HepG2 (cell line): ENCODE results near the gene TMEM59. TPM values are rescaled to one million over a fixed set of nuclear protein-coding genes. Genes with fewer than 3 reads are reported as not detected.
A peak's percentile ranks its signal among the peaks of the same experiment; 100 is the strongest.

ENCODE experiments used
- CBX2 ChIP-seq, 2 experiments: fragments of 200-600 bp in 1 of 2; sonication (generic); formaldehyde crosslinking in 1 of 2; IDR thresholded peaks; 2 replicates each; pipeline versions ENCODE4 v1.7.0 to v1.8.1; 2018 to 2022; ENCODE audit warnings: low read depth in 2 of 2, low read length in 1 of 2, mild to moderate bottlenecking in 1 of 2, missing genetic modification reagents in 1 of 2
- ETV5 ChIP-seq: IDR thresholded peaks from 2 replicates; pipeline ENCODE4 v1.6.1; 2018; ENCODE audit warnings: missing biosample characterization, missing genetic modification reagents, inconsistent platforms, borderline replicate concordance
- GLMP ChIP-seq: sonication (generic); formaldehyde crosslinking; IDR thresholded peaks from 2 replicates; pipeline ENCODE4 v1.9.0; 2021; ENCODE audit warnings: missing genetic modification reagents, mild to moderate bottlenecking, borderline replicate concordance
- GMEB1 ChIP-seq: sonication (generic); formaldehyde crosslinking; IDR thresholded peaks from 2 replicates; pipeline ENCODE4 v1.5.1; 2020; ENCODE audit warnings: missing genetic modification reagents, mild to moderate bottlenecking, borderline replicate concordance
- HMGA1 ChIP-seq: sonication (generic); formaldehyde crosslinking; conservative IDR thresholded peaks from 2 replicates; pipeline ENCODE4 v1.4.0; 2020; ENCODE audit warnings: missing genetic modification reagents
- ISL2 ChIP-seq: sonication (generic); formaldehyde crosslinking; IDR thresholded peaks from 2 replicates; pipeline ENCODE4 v1.5.0; 2020; ENCODE audit warnings: missing genetic modification reagents
- KLF11 ChIP-seq: IDR thresholded peaks from 2 replicates; pipeline ENCODE4 v1.6.1; 2016; ENCODE audit warnings: missing compliant biosample characterization
- MAFF ChIP-seq: IDR thresholded peaks from 2 replicates; pipeline ENCODE4 v1.6.1; 2011; ENCODE audit warnings: low read depth, low read length, improper control_type of control experiment
- MXD1 ChIP-seq: sonication (generic); formaldehyde crosslinking; IDR thresholded peaks from 2 replicates; pipeline ENCODE4 v1.4.0; 2020; ENCODE audit warnings: mild to moderate bottlenecking, missing genetic modification reagents
- PITX1 ChIP-seq: sonication (generic); formaldehyde crosslinking; IDR thresholded peaks from 2 replicates; pipeline ENCODE4 v1.5.1; 2020; ENCODE audit warnings: mild to moderate bottlenecking, missing genetic modification reagents
- SOX5 ChIP-seq: IDR thresholded peaks from 2 replicates; pipeline ENCODE4 v1.6.1; 2016; ENCODE audit warnings: borderline replicate concordance
- SOX6 ChIP-seq, 2 experiments: fragments of 450-650 bp in 1 of 2; sonication (generic) in 1 of 2; formaldehyde crosslinking in 1 of 2; IDR thresholded peaks; 2 replicates each; pipeline versions ENCODE4 v1.4.0 to v1.6.1; 2017 to 2020; ENCODE audit warnings: antibody characterized with exemption in 1 of 2, mild to moderate bottlenecking in 1 of 2, missing genetic modification reagents in 1 of 2
- SRY ChIP-seq: sonication (generic); formaldehyde crosslinking; IDR thresholded peaks from 2 replicates; pipeline ENCODE4 v1.8.0; 2022; ENCODE audit warnings: mild to moderate bottlenecking, missing genetic modification reagents
- THRA ChIP-seq: sonication (generic); formaldehyde crosslinking; IDR thresholded peaks from 2 replicates; pipeline ENCODE4 v1.4.0; 2020; ENCODE audit warnings: missing genetic modification reagents, borderline replicate concordance
- UBTF ChIP-seq: sonication (generic); formaldehyde crosslinking; IDR thresholded peaks from 2 replicates; pipeline ENCODE4 v1.4.0; 2020; ENCODE audit warnings: mild to moderate bottlenecking, missing genetic modification reagents
- ZIK1 ChIP-seq: sonication (generic); formaldehyde crosslinking; IDR thresholded peaks from 2 replicates; pipeline ENCODE4 v1.5.0; 2020; ENCODE audit warnings: mild to moderate bottlenecking, low read depth, missing genetic modification reagents, borderline replicate concordance
- ZNF230 ChIP-seq: sonication (generic); formaldehyde crosslinking; IDR thresholded peaks from 2 replicates; pipeline ENCODE4 v1.4.0; 2020; ENCODE audit warnings: mild to moderate bottlenecking, missing genetic modification reagents
- ZNF264 ChIP-seq: sonication (generic); formaldehyde crosslinking; IDR thresholded peaks from 2 replicates; pipeline ENCODE4 v1.4.0; 2020; ENCODE audit warnings: missing genetic modification reagents
- ZNF589 ChIP-seq: sonication (generic); formaldehyde crosslinking; conservative IDR thresholded peaks from 2 replicates; pipeline ENCODE4 v1.8.0; 2022; ENCODE audit warnings: mild to moderate bottlenecking, moderate library complexity, missing genetic modification reagents
- ZNF644 ChIP-seq: IDR thresholded peaks from 2 replicates; pipeline ENCODE4 v1.6.1; 2016; ENCODE audit warnings: low read depth
- ZNF660 ChIP-seq: sonication (generic); formaldehyde crosslinking; IDR thresholded peaks from 2 replicates; pipeline ENCODE4 v1.5.1; 2020; ENCODE audit warnings: mild to moderate bottlenecking, low read depth, missing genetic modification reagents, borderline replicate concordance
- polyA plus RNA-seq, 8 experiments: library from polyadenylated mRNA; depleted of rRNA in 3 of 8; stranded (reverse) in 7 of 8; unstranded in 1 of 8; fragments of >200 nt; fragmentation: Illumina TruSeq in 4 of 8; extraction: Trizol in 4 of 8; gene quantifications; 2 replicates each; pipeline versions ENCODE4 v1.2.1 to v1.2.3, GENCODE V29; 2011 to 2016; ENCODE audit warnings: low read depth in 4 of 8, missing spikeins in 1 of 8, mixed read lengths in 1 of 8; ENCODE audit not compliant: insufficient read depth in 1 of 8
- total RNA-seq, 5 experiments: library from RNA; depleted of rRNA; stranded (reverse); fragments of >200 nt; fragmentation: Illumina TruSeq; extraction: Trizol; gene quantifications; 2 replicates each; pipeline ENCODE4 v1.2.3, GENCODE V29; 2016; ENCODE audit warnings: low read depth in 1 of 5

Gene TMEM59
- total and polyA plus RNA-seq, 2 of the 13 experiments (the other 11 are each of a cell fraction or from before 2014, with no cell fraction given): 147 to 363 TPM

GRCh38 chr1:54028306-54029251 lies 24.4 kb downstream of the TMEM59 start (continued):
- TF ChIP-seq GLMP (CRISPR knock-in tag): no peak
- no peak for TF ChIP-seq CBX2 (IDR thresholded peaks at IDR 0.05; ENCODE audit: low read depth, low read length)
- no peak for TF ChIP-seq CBX2 (CRISPR knock-in tag; IDR thresholded peaks at IDR 0.05; ENCODE audit: low read depth)
- 0 out of 2 replicates have a peak, but pooled peaks have one; percentile 15 for TF ChIP-seq UBTF (CRISPR knock-in tag)
- TF ChIP-seq SOX5: peak; percentile 54; the same call in 1 of the 2 replicates
- 0 out of 2 replicates have a peak, but pooled peaks have one; percentile 12 for TF ChIP-seq THRA (CRISPR knock-in tag)
- no peak for TF ChIP-seq ZNF660
- peak; percentile 36; the same call in 1 of the 2 replicates for TF ChIP-seq MAFF
- no peak for TF ChIP-seq ZNF589 (CRISPR knock-in tag)
- no peak for TF ChIP-seq GMEB1 (CRISPR knock-in tag)
- no peak for TF ChIP-seq HMGA1
- no peak for TF ChIP-seq SOX6 (IDR thresholded peaks at IDR 0.05)
- peak; percentile 40 for TF ChIP-seq SOX6 (CRISPR knock-in tag; IDR thresholded peaks at IDR 0.05)
- TF ChIP-seq ZIK1 (CRISPR knock-in tag): no peak
- TF ChIP-seq ZNF644: no peak
- no peak for TF ChIP-seq MXD1 (CRISPR knock-in tag)
- no peak for TF ChIP-seq SRY (CRISPR knock-in tag)
- TF ChIP-seq ISL2 (CRISPR knock-in tag): 0 out of 2 replicates have a peak, but pooled peaks have one; percentile 45
- TF ChIP-seq ETV5 (CRISPR knock-in tag): no peak
- no peak for TF ChIP-seq ZNF230 (CRISPR knock-in tag)
- TF ChIP-seq ZNF264 (CRISPR knock-in tag): no peak
- TF ChIP-seq KLF11: no peak
- TF ChIP-seq PITX1 (CRISPR knock-in tag): no peak
